ENCODE data around the gene TPRN. TPM values are rescaled to one million over a fixed set of nuclear protein-coding genes. Genes with fewer than 3 reads are reported as not detected.

The TPRN gene
- polyA plus RNA-seq, 1 of the 3 experiments (the other 2 are of a cell fraction), result 5.2 TPM

DNA sequence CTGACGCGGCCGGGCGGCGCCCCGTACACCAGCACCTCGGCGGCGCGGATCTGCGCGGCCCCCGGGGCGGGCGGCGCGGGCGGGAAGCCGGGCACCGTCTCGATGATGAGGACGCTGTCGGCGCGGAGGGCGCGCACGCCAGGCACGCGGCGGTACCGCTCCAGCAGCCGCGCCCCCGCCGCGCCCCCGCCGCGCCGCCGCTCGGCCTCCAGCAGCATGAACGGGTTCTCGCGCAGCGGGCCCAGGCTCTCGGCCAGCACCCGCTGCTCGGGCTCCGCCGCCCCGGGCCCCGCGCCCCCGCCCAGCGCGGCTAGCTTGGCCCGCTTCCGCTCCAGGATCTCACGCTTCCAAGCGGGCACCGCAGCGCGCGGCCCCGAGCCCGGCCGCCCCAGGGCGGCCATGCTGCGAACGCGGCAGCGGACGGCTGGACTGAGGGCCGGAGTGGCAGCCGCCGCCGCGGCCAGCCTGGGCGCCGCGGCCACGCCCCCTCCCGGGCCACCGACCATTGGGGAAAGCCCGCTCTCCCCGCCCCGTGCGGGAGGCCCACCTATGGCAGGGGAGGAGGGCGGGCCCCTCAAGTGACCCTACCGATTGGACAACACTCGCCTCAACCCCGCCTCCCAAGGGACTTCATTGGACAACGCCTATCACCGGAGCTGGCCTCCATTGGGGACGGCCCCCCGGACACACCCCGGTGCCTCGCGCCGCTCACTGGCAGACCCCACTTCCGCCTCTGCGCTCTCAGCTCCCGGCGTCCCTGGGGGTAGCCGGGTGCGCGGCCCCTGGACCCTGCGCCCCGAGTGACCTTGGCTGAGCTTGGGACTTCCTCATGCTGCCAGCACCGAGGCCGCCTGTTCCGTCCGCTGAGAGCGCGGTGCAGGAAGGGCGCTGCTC lies at the start of gene TPRN (continued):
- TF ChIP-seq PBX3 (IDR thresholded peaks at IDR 0.05) (no peak), TEAD4 (IDR thresholded peaks at IDR 0.05; ENCODE audit: borderline replicate concordance, insufficient read depth) (no peak), SIN3A (IDR thresholded peaks at IDR 0.05; ENCODE audit: borderline replicate concordance, low read depth, low read length) (peak; percentile 54; the same call in 1 of the 2 replicates), RAD21 (IDR thresholded peaks at IDR 0.05; ENCODE audit: low read length) (no peak), RCOR1 (IDR thresholded peaks at IDR 0.05; ENCODE audit: low read length) (no peak), REST (IDR thresholded peaks at IDR 0.05; ENCODE audit: low read depth, low read length) (peak; percentile 66), GATA2 (CRISPR knock-in tag; IDR thresholded peaks at IDR 0.05) (no peak)

GRCh38 chr9:137247916-137248175 lies 47.3 kb upstream of the TPRN start:
- no peak for DNase-seq
- peaks cover 5 to 11% of the 10 kb centered on the region in 2 experiments; a peak in 1 of 4 replicates for H3K4me1 ChIP-seq (ENCODE audit: control insufficient read depth in 1 of 2, insufficient read depth in 2 of 2, low read depth in 1 of 2, low read length in 1 of 2)
- H3K4me3 ChIP-seq (ENCODE audit: low read depth in 2 of 2, low read length in 1 of 2), result no peak overlapping the region
- peaks cover 7% of the 10 kb centered on the region for H3F3A ChIP-seq (replicated peaks; ENCODE audit: insufficient read depth)
- no peak overlapping the region for H3K27ac ChIP-seq (ENCODE audit: low read depth in 2 of 2, low read length in 1 of 2)
- CTCF ChIA-PET, result interaction anchor here (1.2 to 8.2 kb wide), 2 partner anchors 11 to 183 kb away, joined by 4 to 38 read pairs; no protein-coding TSS in a partner anchor
- POLR2A ChIA-PET, result no interaction called here
- no peak overlapping the region for H3K9ac ChIP-seq
- TF ChIP-seq GABPA (IDR thresholded peaks at IDR 0.05; ENCODE audit: low read depth) (no peak), SIN3A (IDR thresholded peaks at IDR 0.05; ENCODE audit: borderline replicate concordance, low read depth, low read length) (no peak), FOXM1 (IDR thresholded peaks at IDR 0.05; ENCODE audit: low read depth) (no peak), TAF1 (IDR thresholded peaks at IDR 0.05; ENCODE audit: borderline replicate concordance, low read depth, low read length) (no peak), EZH2phosphoT487 (IDR thresholded peaks at IDR 0.05; ENCODE audit: borderline replicate concordance, low read depth) (no peak), USF1 (IDR thresholded peaks at IDR 0.05; ENCODE audit: borderline replicate concordance, low read depth) (no peak), MEF2A (IDR thresholded peaks at IDR 0.05; ENCODE audit: borderline replicate concordance, low read depth) (no peak), ZBTB33 (IDR thresholded peaks at IDR 0.05; ENCODE audit: borderline replicate concordance, low read depth) (no peak), MXI1 (IDR thresholded peaks at IDR 0.05; ENCODE audit: low read depth, low read length) (no peak), GATA2 (CRISPR knock-in tag; IDR thresholded peaks at IDR 0.05) (no peak), RAD21 (IDR thresholded peaks at IDR 0.05; ENCODE audit: low read length) (no peak), SMC3 (IDR thresholded peaks at IDR 0.05; ENCODE audit: low read depth, low read length) (no peak), USF2 (IDR thresholded peaks at IDR 0.05; ENCODE audit: borderline replicate concordance, low read depth, low read length) (no peak), FOXJ3 (CRISPR knock-in tag; IDR thresholded peaks at IDR 0.05) (no peak), RFX5 (IDR thresholded peaks at IDR 0.05; ENCODE audit: low read length) (no peak)
- TF ChIP-seq, protein P1, sequence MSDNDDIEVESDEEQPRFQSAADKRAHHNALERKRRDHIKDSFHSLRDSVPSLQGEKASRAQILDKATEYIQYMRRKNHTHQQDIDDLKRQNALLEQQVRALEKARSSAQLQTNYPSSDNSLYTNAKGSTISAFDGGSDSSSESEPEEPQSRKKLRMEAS (IDR thresholded peaks at IDR 0.05; ENCODE audit: low read depth), result no peak
- H3K36me3 ChIP-seq (replicated peaks in 1 of 2; ENCODE audit: control insufficient read depth in 1 of 2, insufficient read depth in 2 of 2, low read length in 1 of 2), result peaks cover 5 to 9% of the 10 kb centered on the region in 2 experiments
- no peak overlapping the region for H3K4me2 ChIP-seq
- no peak overlapping the region for H2AFZ ChIP-seq (ENCODE audit: low read depth)
- no peaks in the 10 kb centered on the region for H3K27me3 ChIP-seq (ENCODE audit: insufficient read depth)
- no peaks in the 10 kb centered on the region for H3K9me2 ChIP-seq
- H3K9me3 ChIP-seq, result no peaks in the 10 kb centered on the region
- 80% methylated on average over 3 of the region's 6 CpGs for WGBS (ENCODE audit: low lambda C conversion rate)
- peaks cover 16% of the 10 kb centered on the region for H4K20me1 ChIP-seq (ENCODE audit: insufficient read depth)
- H3K79me2 ChIP-seq (ENCODE audit: insufficient read depth), result peaks cover 14% of the 10 kb centered on the region
